H9 (cell line): Measurements from ENCODE around the gene TUBB1. TPM values are rescaled to one million over a fixed set of nuclear protein-coding genes. Genes with fewer than 3 reads are reported as not detected.

ENCODE experiments used
- DNase-seq: peaks from one replicate; pipeline ENCODE4 v3.0.0-alpha.2; 2017
- H2AFZ ChIP-seq: one replicate; pipeline ENCODE4 v1.6.1; 2013; ENCODE audit warnings: mild to moderate bottlenecking, low read length, control low read depth, moderate library complexity
- H2AK5ac ChIP-seq: 2 replicates; pipeline ENCODE4 v1.6.1; 2013; ENCODE audit warnings: low read length, control low read depth, mixed read lengths; ENCODE audit not compliant: insufficient read length
- H2BK120ac ChIP-seq: one replicate; pipeline ENCODE4 v1.6.1; 2013; ENCODE audit warnings: low read depth, mild to moderate bottlenecking, low read length, control low read depth, inconsistent platforms; ENCODE audit not compliant: poor library complexity, severe bottlenecking
- H2BK12ac ChIP-seq: 2 replicates; pipeline ENCODE4 v1.6.1; 2013; ENCODE audit warnings: low read length, control low read depth, mixed read lengths, low read depth; ENCODE audit not compliant: insufficient read length
- H2BK15ac ChIP-seq: 2 replicates; pipeline ENCODE4 v1.6.1; 2013; ENCODE audit warnings: low read depth, low read length, control low read depth
- H2BK20ac ChIP-seq: one replicate; pipeline ENCODE4 v1.6.1; 2013; ENCODE audit warnings: low read depth, mild to moderate bottlenecking, low read length, control low read depth, inconsistent platforms; ENCODE audit not compliant: poor library complexity, severe bottlenecking
- H2BK5ac ChIP-seq: 2 replicates; pipeline ENCODE4 v1.6.1; 2013; ENCODE audit warnings: low read length, control low read depth, mixed read lengths; ENCODE audit not compliant: insufficient read length
- H3K14ac ChIP-seq: 2 replicates; pipeline ENCODE4 v1.6.1; 2013; ENCODE audit warnings: low read length, control low read depth; ENCODE audit not compliant: insufficient read depth
- H3K18ac ChIP-seq: 2 replicates; pipeline ENCODE4 v1.6.1; 2013; ENCODE audit warnings: low read depth, mild to moderate bottlenecking, mixed read lengths, low read length, control low read depth; ENCODE audit not compliant: insufficient read length
- H3K23ac ChIP-seq: 2 replicates; pipeline ENCODE4 v1.6.1; 2013; ENCODE audit warnings: low read length, control low read depth, mixed read lengths, low read depth; ENCODE audit not compliant: insufficient read length
- H3K23me2 ChIP-seq: 2 replicates; pipeline ENCODE4 v1.6.1; 2013; ENCODE audit warnings: low read depth, mild to moderate bottlenecking, mixed read lengths, low read length, control low read depth; ENCODE audit not compliant: insufficient read length, poor library complexity, severe bottlenecking
- H3K27ac ChIP-seq: 2 replicates; pipeline ENCODE4 v1.5.1; 2013; ENCODE audit warnings: low read length, control low read depth, mixed read lengths, low read depth; ENCODE audit not compliant: insufficient read length
- H3K27me3 ChIP-seq: 2 replicates; pipeline ENCODE4 v1.6.1; 2013; ENCODE audit warnings: low read length, control low read depth, inconsistent platforms; ENCODE audit not compliant: insufficient read depth
- H3K4ac ChIP-seq: 2 replicates; pipeline ENCODE4 v1.6.1; 2013; ENCODE audit warnings: low read depth, mild to moderate bottlenecking, control low read depth, inconsistent platforms, low read length, moderate library complexity
- H3K4me1 ChIP-seq: 2 replicates; pipeline ENCODE4 v1.6.1; 2013; ENCODE audit warnings: low read length, control low read depth, inconsistent platforms; ENCODE audit not compliant: insufficient read depth
- H3K4me2 ChIP-seq: 2 replicates; pipeline ENCODE4 v1.6.1; 2013; ENCODE audit warnings: low read length, control low read depth, mixed read lengths; ENCODE audit not compliant: insufficient read length, insufficient read depth
- H3K56ac ChIP-seq: 2 replicates; pipeline ENCODE4 v1.6.1; 2013; ENCODE audit warnings: low read depth, mild to moderate bottlenecking, mixed read lengths, low read length, control low read depth; ENCODE audit not compliant: insufficient read length
- H3K79me1 ChIP-seq: 2 replicates; pipeline ENCODE4 v1.6.1; 2013; ENCODE audit warnings: low read depth, mild to moderate bottlenecking, moderate library complexity, low read length, control low read depth, inconsistent platforms; ENCODE audit not compliant: insufficient read depth, poor library complexity, severe bottlenecking
- H3K79me2 ChIP-seq: 2 replicates; pipeline ENCODE4 v1.6.1; 2013; ENCODE audit warnings: low read length, control low read depth, inconsistent platforms; ENCODE audit not compliant: insufficient read depth
- H3K9ac ChIP-seq: 2 replicates; pipeline ENCODE4 v1.6.1; 2013; ENCODE audit warnings: low read length, control low read depth, mixed read lengths; ENCODE audit not compliant: insufficient read length; ENCODE audit errors: extremely low read depth
- H3K9me3 ChIP-seq: one replicate; pipeline ENCODE4 v1.6.1; 2013; ENCODE audit warnings: low read depth, low read length, inconsistent platforms; ENCODE audit not compliant: control insufficient read depth
- H3T11ph ChIP-seq: one replicate; pipeline ENCODE4 v1.6.1; 2013; ENCODE audit warnings: mild to moderate bottlenecking, low read length, control low read depth, inconsistent platforms
- H4K20me1 ChIP-seq: one replicate; pipeline ENCODE4 v1.6.1; 2013; ENCODE audit not compliant: control insufficient read depth, insufficient read length, insufficient read depth
- H4K5ac ChIP-seq: 2 replicates; pipeline ENCODE4 v1.6.1; 2013; ENCODE audit warnings: low read depth, mild to moderate bottlenecking, mixed read lengths, low read length, control low read depth; ENCODE audit not compliant: insufficient read length
- H4K8ac ChIP-seq: replicated peaks from 2 replicates; pipeline ENCODE4 v1.6.1; 2013; ENCODE audit warnings: low read length, control low read depth, mixed read lengths, low read depth; ENCODE audit not compliant: insufficient read length
- H4K91ac ChIP-seq: 2 replicates; pipeline ENCODE4 v1.6.1; 2013; ENCODE audit warnings: low read depth, mild to moderate bottlenecking, moderate library complexity, mixed read lengths, low read length, control low read depth; ENCODE audit not compliant: insufficient read length
- H3K27ac Mint-ChIP-seq, 3 experiments: 2 replicates in 2 of 3; 3 replicates in 1 of 3; pipeline ENCODE4 v1.8.0; 2020 to 2021; ENCODE audit warnings: mixed read lengths in 3 of 3, mild to moderate bottlenecking in 1 of 3, moderate library complexity in 1 of 3
- H3K27me3 Mint-ChIP-seq: 2 replicates; pipeline ENCODE4 v1.8.0; 2021; ENCODE audit warnings: low read depth, mild to moderate bottlenecking, moderate library complexity, mixed read lengths
- H3K36me3 Mint-ChIP-seq, 3 experiments: 2 replicates in 2 of 3; 3 replicates in 1 of 3; pipeline ENCODE4 v1.8.0; 2020 to 2021; ENCODE audit warnings: low read depth in 3 of 3, mixed read lengths in 3 of 3; ENCODE audit not compliant: insufficient read depth in 1 of 3
- H3K4me1 Mint-ChIP-seq, 2 experiments: 2 replicates each; pipeline ENCODE4 v1.8.0; 2020; ENCODE audit warnings: mixed read lengths in 2 of 2
- H3K4me3 Mint-ChIP-seq, 2 experiments: 2 replicates in 1 of 2; 3 replicates in 1 of 2; pipeline ENCODE4 v1.8.0; 2020 to 2021; ENCODE audit warnings: mild to moderate bottlenecking in 2 of 2, mixed read lengths in 2 of 2, moderate library complexity in 1 of 2
- H3K9me3 Mint-ChIP-seq, 2 experiments: 2 replicates in 1 of 2; 3 replicates in 1 of 2; pipeline ENCODE4 v1.8.0; 2020; ENCODE audit warnings: mild to moderate bottlenecking in 2 of 2, mixed read lengths in 2 of 2, moderate library complexity in 1 of 2
- CTCF ChIP-seq: fragments of 200-600 bp; sonication (generic); conservative IDR thresholded peaks from 3 replicates; pipeline ENCODE4 v1.8.0; 2021; ENCODE audit warnings: antibody characterized with exemption, mild to moderate bottlenecking
- WGBS: extraction: QIAGEN DNeasy Blood & Tissue Kit; methylation state at CpG from one replicate; pipeline ENCODE4 v1.1.7; 2013; ENCODE audit warnings: missing lambda C conversion rate, low lambda C conversion rate, mixed read lengths; ENCODE audit not compliant: insufficient read length; ENCODE audit errors: extremely low coverage; 5-methylcytosine and 5-hydroxymethylcytosine counted together
- total RNA-seq: library from RNA; stranded (reverse); gene quantifications from 2 replicates; pipeline ENCODE4 v1.2.1, GENCODE V29; 2021

Gene TUBB1
- total RNA-seq, 1 experiment from 2014 or later: not detected

DNA sequence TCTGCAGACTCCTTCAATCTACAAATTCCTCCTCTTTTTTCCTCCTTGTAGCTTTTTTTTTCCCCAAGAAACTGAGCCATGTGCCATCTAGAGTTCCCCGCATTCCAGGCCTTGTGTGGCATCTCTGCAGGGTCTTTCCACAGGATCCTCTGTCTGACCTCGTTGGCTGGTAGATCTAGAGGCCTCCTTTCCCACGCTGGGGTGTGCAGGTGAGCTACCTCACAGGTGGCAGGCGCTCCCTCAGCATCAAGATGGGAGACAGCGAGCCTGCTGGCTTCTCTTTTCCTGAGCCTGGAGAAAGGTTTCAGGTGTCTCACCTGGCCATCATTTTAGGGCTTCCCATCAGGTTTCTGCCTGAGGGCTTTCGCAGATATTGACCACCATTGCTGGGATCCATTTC lies 47.8 kb upstream of the TUBB1 start:
- no CpG with 5 or more reads among the region's 6 CpGs for WGBS
- H3K79me2 ChIP-seq: no peaks in the 10 kb centered on the region

More for the DNA sequence above, 47.8 kb upstream of the TUBB1 start:
- Histone ChIP-seq H3K56ac (no peak overlapping the region), H3T11ph (no peak overlapping the region), H3K4me1 (no peaks in the 10 kb centered on the region), H2BK15ac (no peak overlapping the region), H3K79me1 (no peaks in the 10 kb centered on the region), H2BK20ac (no peak overlapping the region), H3K27me3 (no peaks in the 10 kb centered on the region), H4K20me1 (no peaks in the 10 kb centered on the region), H3K9me3 (no peaks in the 10 kb centered on the region), H4K8ac (no peak overlapping the region), H2BK12ac (no peak overlapping the region), H4K91ac (no peak overlapping the region), H3K14ac (no peak overlapping the region; the same call in 1 of the 2 replicates), H3K18ac (no peak overlapping the region), H3K4ac (no peak overlapping the region), H2AK5ac (no peak overlapping the region), H3K23me2 (no peaks in the 10 kb centered on the region), H3K23ac (no peak overlapping the region), H3K9ac (no peak overlapping the region), H3K4me2 (no peak overlapping the region), H4K5ac (no peak overlapping the region), H2AFZ (no peak overlapping the region), H2BK5ac (no peak overlapping the region), H3K27ac (no peak overlapping the region), H2BK120ac (no peak overlapping the region)
- H3K9me3 Mint-ChIP-seq: peaks cover 16 to 23% of the 10 kb centered on the region in 2 experiments
- peaks cover 2% of the 10 kb centered on the region; the same call in 1 of the 2 replicates for H3K27me3 Mint-ChIP-seq
- H3K4me3 Mint-ChIP-seq: no peak overlapping the region
- no peak for DNase-seq
- no peak overlapping the region; a peak in 1 of 7 replicates for H3K27ac Mint-ChIP-seq
- peaks cover 0 to 9% (median 3%) of the 10 kb centered on the region in 3 experiments; a peak in 4 of 7 replicates for H3K36me3 Mint-ChIP-seq
- TF ChIP-seq CTCF: no peak
- peaks cover 7 to 10% of the 10 kb centered on the region in 2 experiments; a peak in 3 of 4 replicates for H3K4me1 Mint-ChIP-seq
